GM12878 (cell line): Measurements from ENCODE around the gene MICALL1. TPM values are rescaled to one million over a fixed set of nuclear protein-coding genes. Genes with fewer than 3 reads are reported as not detected.

Source experiments
- polyA plus RNA-seq, 11 experiments: library from polyadenylated mRNA; depleted of rRNA in 4 of 11; unstranded in 6 of 11; stranded (reverse) in 5 of 11; fragments of >200 nt; fragmentation: Nextera tagmentation in 4 of 11; fragmentation: Illumina TruSeq in 1 of 11; extraction: Ambion mirVana in 4 of 11; extraction: Trizol in 1 of 11; gene quantifications; 1 replicate in 1 of 11; 2 replicates in 10 of 11; pipeline versions ENCODE4 v1.2.1 to v1.2.3, GENCODE V29; 2011 to 2016; ENCODE audit warnings: inconsistent platforms in 2 of 11, missing spikeins in 2 of 11, low read depth in 1 of 11
- total RNA-seq, 4 experiments: library from RNA; depleted of rRNA in 3 of 4; stranded (reverse); fragments of >200 nt in 3 of 4; fragmentation: Illumina TruSeq in 1 of 4; extraction: Trizol in 1 of 4; gene quantifications; 2 replicates each; pipeline versions ENCODE4 v1.2.1 to v1.2.3, GENCODE V29; 2013 to 2021
- TF ChIP-seq, protein P1 (sequence below): fragments of 150-350 bp; IDR thresholded peaks from 2 replicates; pipeline ENCODE4 v1.6.1; 2014; ENCODE audit warnings: mild to moderate bottlenecking, low read depth, low read length
- TF ChIP-seq, protein P2 (sequence below): IDR thresholded peaks from 2 replicates; pipeline ENCODE4 v1.6.1; 2012; ENCODE audit warnings: improper control_type of control experiment, low read depth, low read length; ENCODE audit not compliant: insufficient replicate concordance

MICALL1 gene
- total and polyA plus RNA-seq, 10 of the 15 experiments (the other 5 are each of a cell fraction or from before 2014, with no cell fraction given): 0.72 to 30.7 (median 7.8) TPM

DNA sequence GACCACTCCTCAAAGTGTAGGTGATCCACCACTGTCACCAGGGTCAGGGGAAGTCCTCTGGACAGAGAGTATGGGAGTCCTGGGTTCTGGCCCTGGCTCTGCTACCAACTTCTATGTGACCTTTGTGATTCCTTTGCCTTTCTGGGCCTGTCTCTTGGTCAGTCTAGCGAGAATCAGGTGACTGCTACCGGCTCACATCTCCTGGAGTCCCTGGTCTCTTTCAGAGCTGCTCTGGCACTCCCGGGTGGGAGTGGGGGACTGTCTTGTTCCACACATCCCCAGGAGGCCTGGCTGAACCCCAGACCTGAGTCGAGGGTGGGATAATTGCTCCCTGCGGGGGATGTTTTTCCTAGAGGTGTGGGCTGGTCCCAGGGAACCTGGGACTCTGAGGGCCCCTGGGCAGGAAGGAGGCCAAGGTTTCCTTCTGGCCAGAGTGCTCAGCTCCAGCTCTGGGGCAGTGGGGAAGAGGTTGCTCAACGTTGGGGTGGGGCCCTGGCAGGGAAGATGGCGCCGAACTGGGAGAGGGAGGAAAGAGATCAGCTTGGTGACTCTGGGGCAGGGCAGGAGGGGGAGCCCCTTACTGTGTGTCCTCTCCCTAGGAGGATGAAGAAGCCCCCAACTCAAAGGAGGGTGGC, 76.2 kb downstream of the MICALL1 start (continued):
- TF ChIP-seq, protein P1, sequence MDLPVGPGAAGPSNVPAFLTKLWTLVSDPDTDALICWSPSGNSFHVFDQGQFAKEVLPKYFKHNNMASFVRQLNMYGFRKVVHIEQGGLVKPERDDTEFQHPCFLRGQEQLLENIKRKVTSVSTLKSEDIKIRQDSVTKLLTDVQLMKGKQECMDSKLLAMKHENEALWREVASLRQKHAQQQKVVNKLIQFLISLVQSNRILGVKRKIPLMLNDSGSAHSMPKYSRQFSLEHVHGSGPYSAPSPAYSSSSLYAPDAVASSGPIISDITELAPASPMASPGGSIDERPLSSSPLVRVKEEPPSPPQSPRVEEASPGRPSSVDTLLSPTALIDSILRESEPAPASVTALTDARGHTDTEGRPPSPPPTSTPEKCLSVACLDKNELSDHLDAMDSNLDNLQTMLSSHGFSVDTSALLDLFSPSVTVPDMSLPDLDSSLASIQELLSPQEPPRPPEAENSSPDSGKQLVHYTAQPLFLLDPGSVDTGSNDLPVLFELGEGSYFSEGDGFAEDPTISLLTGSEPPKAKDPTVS: no peak
- TF ChIP-seq, protein P2, sequence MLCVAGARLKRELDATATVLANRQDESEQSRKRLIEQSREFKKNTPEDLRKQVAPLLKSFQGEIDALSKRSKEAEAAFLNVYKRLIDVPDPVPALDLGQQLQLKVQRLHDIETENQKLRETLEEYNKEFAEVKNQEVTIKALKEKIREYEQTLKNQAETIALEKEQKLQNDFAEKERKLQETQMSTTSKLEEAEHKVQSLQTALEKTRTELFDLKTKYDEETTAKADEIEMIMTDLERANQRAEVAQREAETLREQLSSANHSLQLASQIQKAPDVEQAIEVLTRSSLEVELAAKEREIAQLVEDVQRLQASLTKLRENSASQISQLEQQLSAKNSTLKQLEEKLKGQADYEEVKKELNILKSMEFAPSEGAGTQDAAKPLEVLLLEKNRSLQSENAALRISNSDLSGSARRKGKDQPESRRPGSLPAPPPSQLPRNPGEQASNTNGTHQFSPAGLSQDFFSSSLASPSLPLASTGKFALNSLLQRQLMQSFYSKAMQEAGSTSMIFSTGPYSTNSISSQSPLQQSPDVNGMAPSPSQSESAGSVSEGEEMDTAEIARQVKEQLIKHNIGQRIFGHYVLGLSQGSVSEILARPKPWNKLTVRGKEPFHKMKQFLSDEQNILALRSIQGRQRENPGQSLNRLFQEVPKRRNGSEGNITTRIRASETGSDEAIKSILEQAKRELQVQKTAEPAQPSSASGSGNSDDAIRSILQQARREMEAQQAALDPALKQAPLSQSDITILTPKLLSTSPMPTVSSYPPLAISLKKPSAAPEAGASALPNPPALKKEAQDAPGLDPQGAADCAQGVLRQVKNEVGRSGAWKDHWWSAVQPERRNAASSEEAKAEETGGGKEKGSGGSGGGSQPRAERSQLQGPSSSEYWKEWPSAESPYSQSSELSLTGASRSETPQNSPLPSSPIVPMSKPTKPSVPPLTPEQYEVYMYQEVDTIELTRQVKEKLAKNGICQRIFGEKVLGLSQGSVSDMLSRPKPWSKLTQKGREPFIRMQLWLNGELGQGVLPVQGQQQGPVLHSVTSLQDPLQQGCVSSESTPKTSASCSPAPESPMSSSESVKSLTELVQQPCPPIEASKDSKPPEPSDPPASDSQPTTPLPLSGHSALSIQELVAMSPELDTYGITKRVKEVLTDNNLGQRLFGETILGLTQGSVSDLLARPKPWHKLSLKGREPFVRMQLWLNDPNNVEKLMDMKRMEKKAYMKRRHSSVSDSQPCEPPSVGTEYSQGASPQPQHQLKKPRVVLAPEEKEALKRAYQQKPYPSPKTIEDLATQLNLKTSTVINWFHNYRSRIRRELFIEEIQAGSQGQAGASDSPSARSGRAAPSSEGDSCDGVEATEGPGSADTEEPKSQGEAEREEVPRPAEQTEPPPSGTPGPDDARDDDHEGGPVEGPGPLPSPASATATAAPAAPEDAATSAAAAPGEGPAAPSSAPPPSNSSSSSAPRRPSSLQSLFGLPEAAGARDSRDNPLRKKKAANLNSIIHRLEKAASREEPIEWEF: no peak
